ENCODE results near the gene SLC24A3. TPM values are rescaled to one million over a fixed set of nuclear protein-coding genes. Genes with fewer than 3 reads are reported as not detected.

Gene SLC24A3
- total and polyA plus RNA-seq, 11 donors, result 0.26 to 3.9 (median 0.77) TPM

DNA sequence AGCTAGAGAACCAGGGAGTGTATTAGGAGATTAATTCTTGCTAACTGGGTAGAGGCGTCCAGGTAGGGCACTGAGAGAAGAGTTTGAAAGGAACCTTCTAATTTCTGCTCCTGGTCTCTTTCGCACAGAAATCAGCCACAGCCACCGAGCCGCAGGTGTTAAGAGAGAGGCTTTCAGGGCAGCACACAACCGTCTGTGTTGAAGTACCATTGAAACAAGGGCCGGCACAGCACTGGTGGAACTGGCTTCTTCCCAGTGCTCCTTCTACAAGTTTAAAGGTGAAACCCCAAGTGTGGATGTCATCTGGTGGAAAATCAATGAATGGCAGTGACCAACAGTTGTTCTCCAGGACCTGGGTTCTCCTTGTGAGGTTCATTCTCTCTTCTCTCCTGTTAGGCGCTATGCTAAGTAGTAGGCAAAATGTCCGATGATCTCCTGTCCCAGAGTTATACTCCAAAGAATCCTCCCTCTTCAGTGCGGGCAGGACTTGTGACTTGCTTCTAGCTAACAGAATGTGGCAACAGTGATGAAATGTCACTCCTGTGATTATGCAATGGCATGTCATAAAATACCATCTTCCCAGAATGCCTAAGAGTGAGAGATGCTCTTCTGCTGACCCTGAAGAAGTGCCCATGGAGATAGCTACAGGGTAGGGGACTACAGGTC, 530.7 kb downstream of the SLC24A3 start:
- Histone ChIP-seq H3K4me3 (no peak overlapping the region), H3K36me3 (no peaks in the 10 kb centered on the region), H3K4me1 (peaks cover 0 to 7% (median 0%) of the 10 kb centered on the region in 12 donors), H3K9me3 (peaks cover 0 to 8% (median 0%) of the 10 kb centered on the region in 12 donors), H3K27me3 (no peaks in the 10 kb centered on the region), H3K27ac (no peak overlapping the region)
- DNase-seq (no peak), ATAC-seq (peak in 1 of 4 donors; percentile 10)
- no peak for TF ChIP-seq POLR2A (IDR thresholded peaks at IDR 0.05)
- intact Hi-C loops (cut with DNase I), result loop anchor here in 1 of 10 donors (5.0 kb wide), 1 partner anchor 46 kb away; no protein-coding TSS in a partner anchor
- WGBS, 4 donors, result 83 to 92% (median 89%) methylated on average over 9 of the region's 9 CpGs

DNA sequence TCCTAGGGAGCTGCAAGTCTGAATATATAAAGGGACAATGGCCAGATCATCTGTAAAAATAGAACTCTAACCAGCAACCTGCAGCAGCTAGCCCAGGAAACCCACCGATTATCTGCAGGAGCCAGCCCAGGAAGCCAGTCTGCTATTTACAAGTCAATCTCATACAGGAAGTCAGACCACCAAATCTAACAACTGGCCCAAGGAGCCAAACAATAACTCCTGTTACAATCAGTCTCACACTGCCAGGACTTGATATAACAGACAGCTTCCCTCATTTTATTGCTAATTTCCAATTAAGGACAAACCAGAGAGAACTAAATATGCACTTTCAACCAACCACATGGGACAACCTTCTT, 531.2 kb downstream of the SLC24A3 start:
- WGBS, 4 donors, result 33 to 53% (median 41%) methylated on average over 1 of the region's 1 CpG
- Histone ChIP-seq H3K9me3 (peaks cover 0 to 8% (median 0%) of the 10 kb centered on the region in 12 donors), H3K36me3 (no peaks in the 10 kb centered on the region), H3K4me3 (no peak overlapping the region), H3K4me1 (peaks cover 0 to 7% (median 0%) of the 10 kb centered on the region in 12 donors), H3K27ac (no peak overlapping the region), H3K27me3 (no peaks in the 10 kb centered on the region)
- DNase-seq, result no peak
- intact Hi-C loops (cut with DNase I), result loop anchor here in 1 of 10 donors (5.0 kb wide), 1 partner anchor 46 kb away; no protein-coding TSS in a partner anchor
- TF ChIP-seq POLR2A (IDR thresholded peaks at IDR 0.05), result no peak
- no peak for ATAC-seq

GRCh38 chr20:19745106-19745505, 532.7 kb downstream of the SLC24A3 start:
- TF ChIP-seq CTCF (IDR thresholded peaks at IDR 0.05) (no peak), POLR2A (IDR thresholded peaks at IDR 0.05) (no peak)
- WGBS, 4 donors, result 89 to 94% (median 92%) methylated on average over 3 of the region's 3 CpGs
- no peak for DNase-seq
- Histone ChIP-seq H3K27ac (no peak overlapping the region), H3K36me3 (no peaks in the 10 kb centered on the region), H3K27me3 (no peaks in the 10 kb centered on the region), H3K4me3 (no peak overlapping the region), H3K9me3 (peaks cover 0 to 8% (median 0%) of the 10 kb centered on the region in 12 donors), H3K4me1 (peaks cover 0 to 10% (median 0%) of the 10 kb centered on the region in 12 donors)
- no peak for ATAC-seq
- intact Hi-C loops (cut with DNase I), result no loop called here

GRCh38 chr20:19745584-19745983, 533.1 kb downstream of the SLC24A3 start:
- intact Hi-C loops (cut with DNase I), result no loop called here
- no peaks in the 10 kb centered on the region for H3K36me3 ChIP-seq
- H3K9me3 ChIP-seq, result peaks cover 0 to 8% (median 0%) of the 10 kb centered on the region in 12 donors
- TF ChIP-seq POLR2A (IDR thresholded peaks at IDR 0.05) (no peak), CTCF (IDR thresholded peaks at IDR 0.05) (no peak)
- DNase-seq, result no peak
- peaks cover 0 to 15% (median 0%) of the 10 kb centered on the region in 12 donors for H3K4me1 ChIP-seq
- H3K27ac ChIP-seq, result no peak overlapping the region
- 45 to 71% (median 66%) methylated on average over 1 of the region's 1 CpG for WGBS, 4 donors
- H3K4me3 ChIP-seq, result no peak overlapping the region
- no peak for ATAC-seq
- no peaks in the 10 kb centered on the region for H3K27me3 ChIP-seq

- H3K9me3 ChIP-seq, result peaks cover 0 to 8% (median 0%) of the 10 kb centered on the region in 12 donors
- no peak overlapping the region for H3K4me3 ChIP-seq
- no peaks in the 10 kb centered on the region for H3K27me3 ChIP-seq
- DNase-seq, result no peak
- ATAC-seq, result no peak
- H3K36me3 ChIP-seq, result no peaks in the 10 kb centered on the region
- no peak for TF ChIP-seq CTCF (IDR thresholded peaks at IDR 0.05)
- no peak for TF ChIP-seq POLR2A (IDR thresholded peaks at IDR 0.05)
- no peak overlapping the region for H3K27ac ChIP-seq
- 97 to 100% (median 100%) methylated on average over 1 of the region's 1 CpG for WGBS, 4 donors
- intact Hi-C loops (cut with DNase I), result no loop called here
- peaks cover 0 to 22% (median 2%) of the 10 kb centered on the region in 12 donors for H3K4me1 ChIP-seq
Observed at GRCh38 chr20:19746396-19746795, 534.0 kb downstream of the SLC24A3 start.

Data from heart left ventricle (tissue), 16 donors.